H9 (cell line): Measurements from ENCODE around the gene SULT2A1. TPM values are rescaled to one million over a fixed set of nuclear protein-coding genes. Genes with fewer than 3 reads are reported as not detected.

Source experiments
- DNase-seq: peaks from one replicate; pipeline ENCODE4 v3.0.0-alpha.2; 2017
- H2AFZ ChIP-seq: one replicate; pipeline ENCODE4 v1.6.1; 2013; ENCODE audit warnings: mild to moderate bottlenecking, low read length, control low read depth, moderate library complexity
- H2AK5ac ChIP-seq: 2 replicates; pipeline ENCODE4 v1.6.1; 2013; ENCODE audit warnings: low read length, control low read depth, mixed read lengths; ENCODE audit not compliant: insufficient read length
- H2BK120ac ChIP-seq: one replicate; pipeline ENCODE4 v1.6.1; 2013; ENCODE audit warnings: low read depth, mild to moderate bottlenecking, low read length, control low read depth, inconsistent platforms; ENCODE audit not compliant: poor library complexity, severe bottlenecking
- H2BK12ac ChIP-seq: 2 replicates; pipeline ENCODE4 v1.6.1; 2013; ENCODE audit warnings: low read length, control low read depth, mixed read lengths, low read depth; ENCODE audit not compliant: insufficient read length
- H2BK15ac ChIP-seq: 2 replicates; pipeline ENCODE4 v1.6.1; 2013; ENCODE audit warnings: low read depth, low read length, control low read depth
- H2BK20ac ChIP-seq: one replicate; pipeline ENCODE4 v1.6.1; 2013; ENCODE audit warnings: low read depth, mild to moderate bottlenecking, low read length, control low read depth, inconsistent platforms; ENCODE audit not compliant: poor library complexity, severe bottlenecking
- H2BK5ac ChIP-seq: 2 replicates; pipeline ENCODE4 v1.6.1; 2013; ENCODE audit warnings: low read length, control low read depth, mixed read lengths; ENCODE audit not compliant: insufficient read length
- H3K14ac ChIP-seq: 2 replicates; pipeline ENCODE4 v1.6.1; 2013; ENCODE audit warnings: low read length, control low read depth; ENCODE audit not compliant: insufficient read depth
- H3K18ac ChIP-seq: 2 replicates; pipeline ENCODE4 v1.6.1; 2013; ENCODE audit warnings: low read depth, mild to moderate bottlenecking, mixed read lengths, low read length, control low read depth; ENCODE audit not compliant: insufficient read length
- H3K23ac ChIP-seq: 2 replicates; pipeline ENCODE4 v1.6.1; 2013; ENCODE audit warnings: low read length, control low read depth, mixed read lengths, low read depth; ENCODE audit not compliant: insufficient read length
- H3K23me2 ChIP-seq: 2 replicates; pipeline ENCODE4 v1.6.1; 2013; ENCODE audit warnings: low read depth, mild to moderate bottlenecking, mixed read lengths, low read length, control low read depth; ENCODE audit not compliant: insufficient read length, poor library complexity, severe bottlenecking
- H3K27ac ChIP-seq: 2 replicates; pipeline ENCODE4 v1.5.1; 2013; ENCODE audit warnings: low read length, control low read depth, mixed read lengths, low read depth; ENCODE audit not compliant: insufficient read length
- H3K27me3 ChIP-seq: 2 replicates; pipeline ENCODE4 v1.6.1; 2013; ENCODE audit warnings: low read length, control low read depth, inconsistent platforms; ENCODE audit not compliant: insufficient read depth
- H3K4ac ChIP-seq: 2 replicates; pipeline ENCODE4 v1.6.1; 2013; ENCODE audit warnings: low read depth, mild to moderate bottlenecking, control low read depth, inconsistent platforms, low read length, moderate library complexity
- H3K4me1 ChIP-seq: 2 replicates; pipeline ENCODE4 v1.6.1; 2013; ENCODE audit warnings: low read length, control low read depth, inconsistent platforms; ENCODE audit not compliant: insufficient read depth
- H3K4me2 ChIP-seq: 2 replicates; pipeline ENCODE4 v1.6.1; 2013; ENCODE audit warnings: low read length, control low read depth, mixed read lengths; ENCODE audit not compliant: insufficient read length, insufficient read depth
- H3K56ac ChIP-seq: 2 replicates; pipeline ENCODE4 v1.6.1; 2013; ENCODE audit warnings: low read depth, mild to moderate bottlenecking, mixed read lengths, low read length, control low read depth; ENCODE audit not compliant: insufficient read length
- H3K79me1 ChIP-seq: 2 replicates; pipeline ENCODE4 v1.6.1; 2013; ENCODE audit warnings: low read depth, mild to moderate bottlenecking, moderate library complexity, low read length, control low read depth, inconsistent platforms; ENCODE audit not compliant: insufficient read depth, poor library complexity, severe bottlenecking
- H3K79me2 ChIP-seq: 2 replicates; pipeline ENCODE4 v1.6.1; 2013; ENCODE audit warnings: low read length, control low read depth, inconsistent platforms; ENCODE audit not compliant: insufficient read depth
- H3K9ac ChIP-seq: 2 replicates; pipeline ENCODE4 v1.6.1; 2013; ENCODE audit warnings: low read length, control low read depth, mixed read lengths; ENCODE audit not compliant: insufficient read length; ENCODE audit errors: extremely low read depth
- H3K9me3 ChIP-seq: one replicate; pipeline ENCODE4 v1.6.1; 2013; ENCODE audit warnings: low read depth, low read length, inconsistent platforms; ENCODE audit not compliant: control insufficient read depth
- H3T11ph ChIP-seq: one replicate; pipeline ENCODE4 v1.6.1; 2013; ENCODE audit warnings: mild to moderate bottlenecking, low read length, control low read depth, inconsistent platforms
- H4K20me1 ChIP-seq: one replicate; pipeline ENCODE4 v1.6.1; 2013; ENCODE audit not compliant: control insufficient read depth, insufficient read length, insufficient read depth
- H4K5ac ChIP-seq: 2 replicates; pipeline ENCODE4 v1.6.1; 2013; ENCODE audit warnings: low read depth, mild to moderate bottlenecking, mixed read lengths, low read length, control low read depth; ENCODE audit not compliant: insufficient read length
- H4K8ac ChIP-seq: replicated peaks from 2 replicates; pipeline ENCODE4 v1.6.1; 2013; ENCODE audit warnings: low read length, control low read depth, mixed read lengths, low read depth; ENCODE audit not compliant: insufficient read length
- H4K91ac ChIP-seq: 2 replicates; pipeline ENCODE4 v1.6.1; 2013; ENCODE audit warnings: low read depth, mild to moderate bottlenecking, moderate library complexity, mixed read lengths, low read length, control low read depth; ENCODE audit not compliant: insufficient read length
- H3K27ac Mint-ChIP-seq, 3 experiments: 2 replicates in 2 of 3; 3 replicates in 1 of 3; pipeline ENCODE4 v1.8.0; 2020 to 2021; ENCODE audit warnings: mixed read lengths in 3 of 3, mild to moderate bottlenecking in 1 of 3, moderate library complexity in 1 of 3
- H3K27me3 Mint-ChIP-seq: 2 replicates; pipeline ENCODE4 v1.8.0; 2021; ENCODE audit warnings: low read depth, mild to moderate bottlenecking, moderate library complexity, mixed read lengths
- H3K36me3 Mint-ChIP-seq, 3 experiments: 2 replicates in 2 of 3; 3 replicates in 1 of 3; pipeline ENCODE4 v1.8.0; 2020 to 2021; ENCODE audit warnings: low read depth in 3 of 3, mixed read lengths in 3 of 3; ENCODE audit not compliant: insufficient read depth in 1 of 3
- H3K4me1 Mint-ChIP-seq, 2 experiments: 2 replicates each; pipeline ENCODE4 v1.8.0; 2020; ENCODE audit warnings: mixed read lengths in 2 of 2
- H3K4me3 Mint-ChIP-seq, 2 experiments: 2 replicates in 1 of 2; 3 replicates in 1 of 2; pipeline ENCODE4 v1.8.0; 2020 to 2021; ENCODE audit warnings: mild to moderate bottlenecking in 2 of 2, mixed read lengths in 2 of 2, moderate library complexity in 1 of 2
- H3K9me3 Mint-ChIP-seq, 2 experiments: 2 replicates in 1 of 2; 3 replicates in 1 of 2; pipeline ENCODE4 v1.8.0; 2020; ENCODE audit warnings: mild to moderate bottlenecking in 2 of 2, mixed read lengths in 2 of 2, moderate library complexity in 1 of 2
- CTCF ChIP-seq: fragments of 200-600 bp; sonication (generic); conservative IDR thresholded peaks from 3 replicates; pipeline ENCODE4 v1.8.0; 2021; ENCODE audit warnings: antibody characterized with exemption, mild to moderate bottlenecking
- WGBS: extraction: QIAGEN DNeasy Blood & Tissue Kit; methylation state at CpG from one replicate; pipeline ENCODE4 v1.1.7; 2013; ENCODE audit warnings: missing lambda C conversion rate, low lambda C conversion rate, mixed read lengths; ENCODE audit not compliant: insufficient read length; ENCODE audit errors: extremely low coverage; 5-methylcytosine and 5-hydroxymethylcytosine counted together
- total RNA-seq: library from RNA; stranded (reverse); gene quantifications from 2 replicates; pipeline ENCODE4 v1.2.1, GENCODE V29; 2021

SULT2A1 gene
- total RNA-seq, 1 experiment from 2014 or later = not detected

GRCh38 chr19:47863514-47863936, 22.6 kb downstream of the SULT2A1 start:
- H3K27ac ChIP-seq = no peak overlapping the region
- no peaks in the 10 kb centered on the region for H3K79me1 ChIP-seq
- no peaks in the 10 kb centered on the region for H4K20me1 ChIP-seq
- H2BK120ac ChIP-seq = no peak overlapping the region
- H2BK12ac ChIP-seq = no peak overlapping the region
- no peak overlapping the region for H3K4me2 ChIP-seq
- H3K4me3 Mint-ChIP-seq = peak overlapping the region in 1 of 2 experiments; percentile 15; a peak in 4 of 5 replicates
- no peak overlapping the region for H3K56ac ChIP-seq
- no peaks in the 10 kb centered on the region for H3K79me2 ChIP-seq
- H3K4ac ChIP-seq = no peak overlapping the region
- peak; percentile 100 for TF ChIP-seq CTCF
- no peaks in the 10 kb centered on the region for H3K9me3 ChIP-seq
- H3K9me3 Mint-ChIP-seq = no peaks in the 10 kb centered on the region; a peak in 2 of 5 replicates
- no CpG with 5 or more reads among the region's 14 CpGs for whole genome bisulfite sequencing
- H3K23me2 ChIP-seq = no peaks in the 10 kb centered on the region
- H3K23ac ChIP-seq = no peak overlapping the region
- peaks cover 15 to 21% of the 10 kb centered on the region in 2 experiments for H3K4me1 Mint-ChIP-seq
- no peak overlapping the region for H2AK5ac ChIP-seq
- H3K27ac Mint-ChIP-seq = peak overlapping the region; percentile 74 to 96 (median 92); a peak in 5 of 7 replicates
- peak; percentile 95 for DNase-seq
- no peak overlapping the region for H4K91ac ChIP-seq
- no peak overlapping the region for H2BK20ac ChIP-seq
- H3K36me3 Mint-ChIP-seq = peaks cover 0 to 3% (median 0%) of the 10 kb centered on the region in 3 experiments; a peak in 1 of 7 replicates
- no peak overlapping the region for H3K14ac ChIP-seq
- no peaks in the 10 kb centered on the region for H3K27me3 Mint-ChIP-seq
- no peak overlapping the region for H3T11ph ChIP-seq
- no peak overlapping the region for H2AFZ ChIP-seq
- no peak overlapping the region for H2BK15ac ChIP-seq
- H3K18ac ChIP-seq = no peak overlapping the region
- H4K5ac ChIP-seq = no peak overlapping the region
- no peaks in the 10 kb centered on the region for H3K4me1 ChIP-seq
- H2BK5ac ChIP-seq = no peak overlapping the region
- H4K8ac ChIP-seq = no peak overlapping the region
- no peak overlapping the region for H3K9ac ChIP-seq
- no peaks in the 10 kb centered on the region for H3K27me3 ChIP-seq
